ENCODE measurements around the gene GP1BA.

Gene GP1BA

GRCh38 chr17:4899341-4900230 lies 32.5 kb upstream of the GP1BA start, which contains the start of gene C17orf107:
Gene C17orf107 (plus strand): TSS chr17:4899536. CDS start chr17:4899763, 227 bp downstream.
- H3K4me2 ChIP-seq (ENCODE audit: low read length): peak within 1 kb of the TSS; percentile 56
- H3K18ac ChIP-seq (ENCODE audit: low read length): no peak within 1 kb of the TSS
- peak; percentile 38 for DNase-seq
- peak within 1 kb of the TSS; percentile 32 for H3K9ac ChIP-seq (ENCODE audit: low read length)
- H4K5ac ChIP-seq (ENCODE audit: low read length): no peak within 1 kb of the TSS
- no peak within 1 kb of the TSS for H3K4me3 ChIP-seq (ENCODE audit: low read length)
- no peak within 1 kb of the TSS for H2BK5ac ChIP-seq (ENCODE audit: low read length)
- no peak within 1 kb of the TSS for H2AK5ac ChIP-seq (ENCODE audit: low read length)
- H2BK15ac ChIP-seq (replicated peaks; ENCODE audit: low read depth): no peak within 1 kb of the TSS
- H3K23ac ChIP-seq (ENCODE audit: low read length): no peak within 1 kb of the TSS
- H2BK120ac ChIP-seq (ENCODE audit: low read depth, low read length): no peak within 1 kb of the TSS
- no CpG with 5 or more reads among the region's 60 CpGs for WGBS (ENCODE audit: extremely low coverage, insufficient coverage, low lambda C conversion rate)
- H3K56ac ChIP-seq (ENCODE audit: low read length): no peak within 1 kb of the TSS
- no peaks in the 10 kb centered on the region for H3K79me2 ChIP-seq (ENCODE audit: control insufficient read depth, insufficient read depth, low read length)
- H3K27me3 ChIP-seq (ENCODE audit: insufficient read depth, low read length, poor library complexity): no peaks in the 10 kb centered on the region
- no peak within 1 kb of the TSS for H3K4ac ChIP-seq (ENCODE audit: low read depth, low read length)
- no peak within 1 kb of the TSS for H4K8ac ChIP-seq (ENCODE audit: low read depth, low read length)
- no peak within 1 kb of the TSS for H3K27ac ChIP-seq (ENCODE audit: low read depth, low read length)
- H3K4me1 ChIP-seq (ENCODE audit: control insufficient read depth, low read depth, low read length): no peaks in the 10 kb centered on the region
- no peaks in the 10 kb centered on the region for H3K79me1 ChIP-seq (ENCODE audit: low read length)
- peaks cover 2% of the 10 kb centered on the region for H3K36me3 ChIP-seq (ENCODE audit: control insufficient read depth, insufficient read depth, low read length)

GRCh38 chr17:4900231-4901107 lies 31.6 kb upstream of the GP1BA start:
- no peak overlapping the region for H3K4ac ChIP-seq (ENCODE audit: low read depth, low read length)
- no peaks in the 10 kb centered on the region for H3K36me3 ChIP-seq (ENCODE audit: control insufficient read depth, insufficient read depth, low read length)
- no peaks in the 10 kb centered on the region for H3K4me1 ChIP-seq (ENCODE audit: control insufficient read depth, low read depth, low read length)
- peak overlapping the region; percentile 22 for H3K4me3 ChIP-seq (ENCODE audit: low read length)
- H4K8ac ChIP-seq (ENCODE audit: low read depth, low read length): no peak overlapping the region
- H3K9ac ChIP-seq (ENCODE audit: low read length): peak overlapping the region; percentile 32
- H2BK120ac ChIP-seq (ENCODE audit: low read depth, low read length): no peak overlapping the region
- peak; percentile 65 for DNase-seq
- H3K56ac ChIP-seq (ENCODE audit: low read length): peak overlapping the region; percentile 25
- H3K79me2 ChIP-seq (ENCODE audit: control insufficient read depth, insufficient read depth, low read length): no peaks in the 10 kb centered on the region
- WGBS (ENCODE audit: extremely low coverage, insufficient coverage, low lambda C conversion rate): no CpG with 5 or more reads among the region's 65 CpGs
- H2BK5ac ChIP-seq (ENCODE audit: low read length): no peak overlapping the region
- H2AK5ac ChIP-seq (ENCODE audit: low read length): no peak overlapping the region
- peak overlapping the region; percentile 56 for H3K4me2 ChIP-seq (ENCODE audit: low read length)
- no peak overlapping the region for H3K18ac ChIP-seq (ENCODE audit: low read length)
- H2BK15ac ChIP-seq (replicated peaks; ENCODE audit: low read depth): no peak overlapping the region
- no peak overlapping the region for H4K5ac ChIP-seq (ENCODE audit: low read length)
- no peak overlapping the region for H3K23ac ChIP-seq (ENCODE audit: low read length)
- no peaks in the 10 kb centered on the region for H3K79me1 ChIP-seq (ENCODE audit: low read length)
- H3K27ac ChIP-seq (ENCODE audit: low read depth, low read length): no peak overlapping the region
- H3K27me3 ChIP-seq (ENCODE audit: insufficient read depth, low read length, poor library complexity): no peaks in the 10 kb centered on the region

- no peak overlapping the region for H2BK15ac ChIP-seq (replicated peaks; ENCODE audit: low read depth)
These were observed 30.9 kb upstream of the GP1BA start for GRCh38 chr17:4901108-4901647.

GRCh38 chr17:4901648-4902344 lies 30.3 kb upstream of the GP1BA start:
- no peaks in the 10 kb centered on the region for H3K36me3 ChIP-seq (ENCODE audit: control insufficient read depth, insufficient read depth, low read length)

More at GRCh38 chr17:4901108-4901647, 30.9 kb upstream of the GP1BA start:
- no CpG with 5 or more reads among the region's 37 CpGs for WGBS (ENCODE audit: extremely low coverage, insufficient coverage, low lambda C conversion rate)
- Histone ChIP-seq H3K79me2 (ENCODE audit: control insufficient read depth, insufficient read depth, low read length) (no peaks in the 10 kb centered on the region), H2BK120ac (ENCODE audit: low read depth, low read length) (no peak overlapping the region), H3K4ac (ENCODE audit: low read depth, low read length) (no peak overlapping the region), H3K9ac (ENCODE audit: low read length) (no peak overlapping the region), H3K56ac (ENCODE audit: low read length) (peak overlapping the region; percentile 25), H3K4me3 (ENCODE audit: low read length) (no peak overlapping the region), H3K79me1 (ENCODE audit: low read length) (no peaks in the 10 kb centered on the region), H3K18ac (ENCODE audit: low read length) (no peak overlapping the region), H2BK5ac (ENCODE audit: low read length) (no peak overlapping the region), H3K27me3 (ENCODE audit: insufficient read depth, low read length, poor library complexity) (no peaks in the 10 kb centered on the region), H3K23ac (ENCODE audit: low read length) (no peak overlapping the region), H3K4me2 (ENCODE audit: low read length) (no peak overlapping the region), H4K8ac (ENCODE audit: low read depth, low read length) (no peak overlapping the region), H3K27ac (ENCODE audit: low read depth, low read length) (no peak overlapping the region), H2AK5ac (ENCODE audit: low read length) (no peak overlapping the region), H3K36me3 (ENCODE audit: control insufficient read depth, insufficient read depth, low read length) (no peaks in the 10 kb centered on the region), H4K5ac (ENCODE audit: low read length) (no peak overlapping the region), H3K4me1 (ENCODE audit: control insufficient read depth, low read depth, low read length) (no peaks in the 10 kb centered on the region)
- DNase-seq: no peak

GRCh38 chr17:4902540-4902939 lies 29.5 kb upstream of the GP1BA start:
- no peak overlapping the region for H3K56ac ChIP-seq (ENCODE audit: low read length)
- H3K79me1 ChIP-seq (ENCODE audit: low read length): no peaks in the 10 kb centered on the region
- H3K4me2 ChIP-seq (ENCODE audit: low read length): no peak overlapping the region
- no peak overlapping the region for H2BK120ac ChIP-seq (ENCODE audit: low read depth, low read length)
- H3K4ac ChIP-seq (ENCODE audit: low read depth, low read length): no peak overlapping the region
- DNase-seq: no peak
- no peak overlapping the region for H3K18ac ChIP-seq (ENCODE audit: low read length)
- H3K27me3 ChIP-seq (ENCODE audit: insufficient read depth, low read length, poor library complexity): no peaks in the 10 kb centered on the region
- H3K36me3 ChIP-seq (ENCODE audit: control insufficient read depth, insufficient read depth, low read length): no peaks in the 10 kb centered on the region
- no peak overlapping the region for H4K8ac ChIP-seq (ENCODE audit: low read depth, low read length)
- H3K27ac ChIP-seq (ENCODE audit: low read depth, low read length): no peak overlapping the region
- H2AK5ac ChIP-seq (ENCODE audit: low read length): no peak overlapping the region
- no peaks in the 10 kb centered on the region for H3K4me1 ChIP-seq (ENCODE audit: control insufficient read depth, low read depth, low read length)
- no peak overlapping the region for H4K5ac ChIP-seq (ENCODE audit: low read length)
- no peak overlapping the region for H3K23ac ChIP-seq (ENCODE audit: low read length)
- no peaks in the 10 kb centered on the region for H3K79me2 ChIP-seq (ENCODE audit: control insufficient read depth, insufficient read depth, low read length)
- no peak overlapping the region for H3K9ac ChIP-seq (ENCODE audit: low read length)
- no CpG with 5 or more reads among the region's 8 CpGs for WGBS (ENCODE audit: extremely low coverage, insufficient coverage, low lambda C conversion rate)
- H2BK15ac ChIP-seq (replicated peaks; ENCODE audit: low read depth): no peak overlapping the region
- H3K4me3 ChIP-seq (ENCODE audit: low read length): no peak overlapping the region
- H2BK5ac ChIP-seq (ENCODE audit: low read length): no peak overlapping the region

More at GRCh38 chr17:4901648-4902344, 30.3 kb upstream of the GP1BA start:
- Histone ChIP-seq H3K27me3 (ENCODE audit: insufficient read depth, low read length, poor library complexity) (no peaks in the 10 kb centered on the region), H3K4ac (ENCODE audit: low read depth, low read length) (no peak overlapping the region), H4K5ac (ENCODE audit: low read length) (no peak overlapping the region), H3K23ac (ENCODE audit: low read length) (no peak overlapping the region), H3K4me3 (ENCODE audit: low read length) (no peak overlapping the region), H3K27ac (ENCODE audit: low read depth, low read length) (no peak overlapping the region), H4K8ac (ENCODE audit: low read depth, low read length) (no peak overlapping the region), H3K4me2 (ENCODE audit: low read length) (no peak overlapping the region), H2AK5ac (ENCODE audit: low read length) (no peak overlapping the region), H2BK15ac (replicated peaks; ENCODE audit: low read depth) (no peak overlapping the region), H3K79me1 (ENCODE audit: low read length) (no peaks in the 10 kb centered on the region), H3K9ac (ENCODE audit: low read length) (no peak overlapping the region), H3K18ac (ENCODE audit: low read length) (no peak overlapping the region), H3K56ac (ENCODE audit: low read length) (no peak overlapping the region), H3K4me1 (ENCODE audit: control insufficient read depth, low read depth, low read length) (no peaks in the 10 kb centered on the region), H2BK5ac (ENCODE audit: low read length) (no peak overlapping the region), H2BK120ac (ENCODE audit: low read depth, low read length) (no peak overlapping the region), H3K79me2 (ENCODE audit: control insufficient read depth, insufficient read depth, low read length) (no peaks in the 10 kb centered on the region)
- WGBS (ENCODE audit: extremely low coverage, insufficient coverage, low lambda C conversion rate): no CpG with 5 or more reads among the region's 48 CpGs
- no peak for DNase-seq
